K562 (cell line): ENCODE measurements around the gene OGDH. TPM values are rescaled to one million over a fixed set of nuclear protein-coding genes. Genes with fewer than 3 reads are reported as not detected.
A peak's percentile ranks its signal among the peaks of the same experiment; 100 is the strongest.

Experiments used
- ATAC-seq: fragments of 200-7000 bp; cut with Tn5 transposase; 3 replicates; pipeline ENCODE4 v1.9.1; 2020; ENCODE audit warnings: moderate library complexity
- BruUV-seq: library from RNA; stranded (reverse); fragments of 400-500 nt; replicated peaks from 2 replicates; lab custom pipeline; 2021; lab: Mats Ljungman, UMichigan
- CTCF ChIA-PET: fragments of 300-600 bp; formaldehyde crosslinking; extraction: SDS; loops from one replicate; lab custom pipeline; 2021; ENCODE audit warnings: low intra/inter-chr PET ratio; lab: Yijun Ruan, JAX
- POLR2A ChIA-PET: fragments of 300-600, 350-650 bp; sonication (Branson Sonifier 250); formaldehyde crosslinking; extraction: SDS; loops from one replicate; lab custom pipeline; 2021; ENCODE audit warnings: antibody characterized with exemption, inconsistent platforms; lab: Yijun Ruan, JAX
- DNase-seq, 4 experiments: peaks; one replicate each; pipeline versions ENCODE4 v3.0.0 to v3.0.0-alpha.2; 2011 to 2018; ENCODE audit warnings: low spot score in 3 of 4, mixed read lengths in 3 of 4; ENCODE audit errors: extremely low read depth in 1 of 4
- FAIRE-seq: peaks from 2 replicates; lab custom pipeline; 2011; peaks lifted over from hg19 to GRCh38; lab: Jason Lieb, UNC
- H2AFZ ChIP-seq: 2 replicates; pipeline ENCODE4 v1.6.0; 2011; ENCODE audit warnings: low read depth, low read length, control low read depth, inconsistent platforms
- H3K27ac ChIP-seq: fragments of 200-600 bp; 3 replicates; pipeline ENCODE4 v1.8.0; 2011; ENCODE audit warnings: low read depth, mild to moderate bottlenecking, control low read depth, inconsistent platforms, low read length, moderate library complexity, mixed read lengths; ENCODE audit errors: extremely low read depth
- H3K27me3 ChIP-seq, 2 experiments: fragments of 300-600 bp in 1 of 2; 2 replicates in 1 of 2; 3 replicates in 1 of 2; pipeline versions ENCODE4 v1.6.0 to v1.8.0; 2011; ENCODE audit warnings: inconsistent platforms in 2 of 2, low read length in 2 of 2, mild to moderate bottlenecking in 1 of 2, mixed read lengths in 1 of 2, moderate library complexity in 1 of 2; ENCODE audit not compliant: control insufficient read depth in 2 of 2, insufficient read depth in 2 of 2
- H3K36me3 ChIP-seq: fragments of 300-600 bp; 3 replicates; pipeline ENCODE4 v1.8.0; 2011; ENCODE audit warnings: mild to moderate bottlenecking, low read length, inconsistent platforms; ENCODE audit not compliant: control insufficient read depth, insufficient read depth
- H3K4me1 ChIP-seq, 2 experiments: fragments of 200-600 bp in 1 of 2; replicated peaks in 1 of 2; 2 replicates in 1 of 2; 3 replicates in 1 of 2; pipeline versions ENCODE4 v1.5.1 to v1.8.0; 2011; ENCODE audit warnings: inconsistent platforms in 2 of 2, low read length in 2 of 2, mild to moderate bottlenecking in 1 of 2, mixed read lengths in 1 of 2, moderate library complexity in 1 of 2; ENCODE audit not compliant: control insufficient read depth in 2 of 2, insufficient read depth in 2 of 2
- H3K4me2 ChIP-seq: 2 replicates; pipeline ENCODE4 v1.6.1; 2011; ENCODE audit warnings: low read length, control low read depth, inconsistent platforms, mixed read lengths; ENCODE audit not compliant: insufficient read depth
- H3K4me3 ChIP-seq: fragments of 200-600 bp; sonication (generic), shearing (Covaris generic); 2 replicates; pipeline ENCODE4 v1.5.1; 2016; ENCODE audit warnings: control low read depth, inconsistent platforms
- H3K79me2 ChIP-seq: fragments of 200-600 bp; 3 replicates; pipeline ENCODE4 v1.8.0; 2011; ENCODE audit warnings: low read length, inconsistent platforms; ENCODE audit not compliant: control insufficient read depth, insufficient read depth
- H3K9ac ChIP-seq, 2 experiments: 2 replicates each; pipeline versions ENCODE4 v1.6.0 to v1.6.1; 2011; ENCODE audit warnings: low read depth in 2 of 2, low read length in 2 of 2, control low read depth in 1 of 2, inconsistent platforms in 1 of 2, mild to moderate bottlenecking in 1 of 2, mixed read lengths in 1 of 2; ENCODE audit not compliant: insufficient read depth in 1 of 2
- H3K9me1 ChIP-seq: one replicate; pipeline ENCODE4 v1.6.0; 2011; ENCODE audit warnings: inconsistent platforms, mild to moderate bottlenecking, low read length, moderate library complexity; ENCODE audit not compliant: control insufficient read depth, insufficient read depth
- H3K9me3 ChIP-seq: replicated peaks from 2 replicates; pipeline ENCODE4 v1.5.1; 2011; ENCODE audit warnings: low read depth, low read length, inconsistent platforms; ENCODE audit not compliant: control insufficient read depth, insufficient read depth
- H4K20me1 ChIP-seq: replicated peaks from 2 replicates; pipeline ENCODE4 v1.6.1; 2011; ENCODE audit warnings: low read length, inconsistent platforms, mixed read lengths; ENCODE audit not compliant: control insufficient read depth, insufficient read depth
- CEBPG ChIP-seq, 3 experiments: fragments of 200-800 bp in 1 of 3; sonication (Bioruptor generic) in 1 of 3; sonication (generic) in 1 of 3; formaldehyde crosslinking in 1 of 3; IDR thresholded peaks in 2 of 3; conservative IDR thresholded peaks in 1 of 3; 2 replicates each; pipeline versions ENCODE4 v1.6.1 to v1.8.0; 2016 to 2022; ENCODE audit warnings: missing compliant biosample characterization in 2 of 3, missing genetic modification characterization in 2 of 3, mild to moderate bottlenecking in 1 of 3, missing genetic modification reagents in 1 of 3
- KDM5B ChIP-seq: fragments of 200-600 bp; sonication (generic); IDR thresholded peaks from 2 replicates; pipeline ENCODE4 v1.6.1; 2012; ENCODE audit warnings: low read depth, mild to moderate bottlenecking, moderate library complexity, low read length, control low read depth, inconsistent platforms; ENCODE audit not compliant: insufficient replicate concordance
- RFX1 ChIP-seq: fragments of 450-650 bp; IDR thresholded peaks from 2 replicates; pipeline ENCODE4 v1.6.1; 2016; ENCODE audit warnings: mild to moderate bottlenecking, moderate library complexity
- TRIM24 ChIP-seq, 2 experiments: fragments of 450-650 bp; IDR thresholded peaks; 2 replicates each; pipeline ENCODE4 v1.6.1; 2016
- ZNF830 ChIP-seq: fragments of 250-450 bp; sonication (Bioruptor Pico); IDR thresholded peaks from 2 replicates; pipeline ENCODE4 v1.5.0; 2021; ENCODE audit warnings: mild to moderate bottlenecking
- WGBS: fragments of 100-300 bp; shearing (Covaris generic); methylation state at CpG from one replicate; pipeline ENCODE4 v1.1.6; 2016; ENCODE audit warnings: low coverage, mixed read lengths; ENCODE audit not compliant: insufficient coverage; ENCODE audit errors: missing lambda C conversion rate; 5-methylcytosine and 5-hydroxymethylcytosine counted together
- in situ Hi-C: fragments of 300-500 bp; cut with MboI; formaldehyde crosslinking; loops from 4 replicates; pipeline ENCODE4 v1.15.0; 2018; ENCODE audit warnings: inconsistent platforms, mixed read lengths
- intact Hi-C: fragments of 100-400 bp; cut with micrococcal nuclease; formaldehyde crosslinking; loops from 2 replicates; pipeline ENCODE4 v1.14.2; 2022
- polyA plus RNA-seq, 8 experiments: library from polyadenylated mRNA; depleted of rRNA in 4 of 8; stranded (reverse) in 5 of 8; unstranded in 3 of 8; fragments of >200 nt; fragmentation: Nextera tagmentation in 2 of 8; fragmentation: Illumina TruSeq in 1 of 8; extraction: Ambion mirVana in 2 of 8; extraction: Trizol in 1 of 8; gene quantifications; 2 replicates each; pipeline versions ENCODE4 v1.2.1 to v1.2.3, GENCODE V29; 2011 to 2014; ENCODE audit warnings: inconsistent platforms in 1 of 8, missing spikeins in 1 of 8
- total RNA-seq, 7 experiments: library from RNA; depleted of rRNA in 6 of 7; stranded (reverse); fragments of >200 nt in 6 of 7; fragmentation: Illumina TruSeq in 2 of 7; extraction: Trizol in 2 of 7; gene quantifications; 2 replicates each; pipeline versions ENCODE4 v1.2.1 to v1.2.3, GENCODE V29; 2011 to 2021; ENCODE audit warnings: low replicate concordance in 1 of 7

The OGDH gene
- total and polyA plus RNA-seq, 9 of the 15 experiments (the other 6 are each of a cell fraction or from before 2014, with no cell fraction given) = 3.1 to 80.3 (median 23.5) TPM

GRCh38 chr7:44705434-44705833 is 99.0 kb downstream of the OGDH start:
- no peak overlapping the region for H3K27ac ChIP-seq
- DNase-seq (no peak), ATAC-seq (no peak), FAIRE-seq (no peak)
- no peaks in the 10 kb centered on the region for H3K79me2 ChIP-seq
- H2AFZ ChIP-seq = no peak overlapping the region
- H3K36me3 ChIP-seq = peaks cover 50% of the 10 kb centered on the region; the same call in 2 of the 3 replicates
- peaks cover 0 to 6% of the 10 kb centered on the region in 2 experiments; a peak in 2 of 5 replicates for H3K4me1 ChIP-seq
- no peak overlapping the region for H3K4me3 ChIP-seq
- ChIA-PET POLR2A (interaction anchor here (0.6 kb wide), 1 partner anchor 275 kb away, joined by 3 read pairs; no protein-coding TSS in a partner anchor), CTCF (no interaction called here)
- H3K9ac ChIP-seq = no peak overlapping the region
- H3K9me3 ChIP-seq = no peaks in the 10 kb centered on the region
- 92% methylated on average over 3 of the region's 3 CpGs for whole genome bisulfite sequencing
- in situ Hi-C loops = no loop called here
- intact Hi-C loops = no loop called here
- peaks cover 3% of the 10 kb centered on the region for H3K9me1 ChIP-seq
- TF ChIP-seq KDM5B (no peak), RFX1 (no peak), CEBPG (CRISPR knock-in tag; IDR thresholded peaks at IDR 0.05) (peak; percentile 58; the same call in 1 of the 2 replicates), CEBPG (tag; conservative IDR thresholded peaks at IDR 0.05 in 1 of 2, IDR thresholded peaks at IDR 0.05 in 1 of 2) (no peak; a peak in 1 of 4 replicates), TRIM24 (IDR thresholded peaks at IDR 0.05) (peak; percentile 23 to 25; a peak in 1 of 4 replicates), ZNF830 (CRISPR knock-in tag) (no peak)
- BruUV-seq = no TSS peak
- no peaks in the 10 kb centered on the region for H4K20me1 ChIP-seq
- H3K4me2 ChIP-seq = no peak overlapping the region
- no peaks in the 10 kb centered on the region for H3K27me3 ChIP-seq
